GM21529 (cell line): ENCODE results near the gene THEM4.
"Not testable (repeated sequence)": the region's sequence is repeated elsewhere in the genome, so short reads cannot be mapped to it uniquely, and the experiment has no call there.

Experiments used
- ATAC-seq: cut with Tn5 transposase; IDR thresholded peaks from one replicate; pipeline ENCODE4 v1.9.1; 2021; ENCODE audit not compliant: unreplicated experiment

The THEM4 gene

DNA sequence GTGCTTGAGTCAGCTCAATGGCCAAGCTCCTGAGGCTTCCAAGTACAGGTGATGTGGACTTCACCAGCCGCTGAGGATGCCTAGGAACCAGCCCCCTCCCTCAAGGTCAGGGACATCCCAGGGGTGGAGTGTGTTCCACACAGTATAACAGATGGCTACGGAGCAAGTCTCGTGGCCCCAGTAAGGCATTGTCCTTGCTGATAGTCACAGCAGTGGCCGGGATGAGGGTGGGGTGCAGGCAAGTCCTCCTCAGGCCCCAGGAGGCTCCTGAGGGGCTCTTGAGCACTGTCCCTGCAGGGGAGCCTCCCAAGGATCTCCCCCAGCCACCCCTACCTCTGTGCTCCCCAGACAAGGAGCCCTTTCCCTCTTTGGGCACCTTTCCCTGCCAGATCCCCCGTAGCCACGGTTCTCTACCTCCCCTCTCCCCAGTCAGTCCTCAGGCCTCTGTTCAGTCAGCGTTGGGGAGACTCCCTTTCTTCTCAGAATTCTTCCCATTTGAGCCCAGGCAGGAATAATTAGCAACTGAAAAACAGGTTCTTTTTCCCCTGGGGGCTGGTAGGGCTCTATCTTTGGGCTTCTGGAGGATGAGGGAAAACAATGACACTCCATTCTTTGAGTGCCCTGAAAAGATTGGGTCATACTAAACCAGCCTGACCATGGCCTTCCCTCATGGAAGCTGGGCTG is 48.7 kb downstream of the THEM4 start:
- ATAC-seq: no peak

DNA sequence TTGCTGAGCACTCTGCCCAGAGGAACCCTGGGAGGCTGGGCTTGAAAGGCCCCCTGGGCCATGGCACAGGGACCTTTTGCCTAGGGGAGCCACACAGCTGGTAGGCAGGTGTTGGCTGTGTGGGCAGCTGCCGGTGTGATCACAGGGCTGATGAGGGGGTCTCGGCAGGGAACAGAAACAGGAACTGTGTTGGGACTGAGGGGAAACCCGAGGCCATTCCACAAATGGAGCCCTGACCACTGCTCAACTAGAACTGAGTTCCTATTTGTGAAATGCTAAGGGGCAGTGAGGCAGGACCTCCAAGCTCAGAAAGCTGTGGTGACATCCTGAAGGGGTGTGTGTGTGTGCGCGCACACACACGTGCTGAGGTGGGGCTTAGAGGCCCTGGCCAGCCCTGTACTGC is 49.4 kb downstream of the THEM4 start:
- ATAC-seq: no peak

- no peak for ATAC-seq
These were observed 50.2 kb downstream of the THEM4 start for GRCh38 chr1:151858886-151859665.

DNA sequence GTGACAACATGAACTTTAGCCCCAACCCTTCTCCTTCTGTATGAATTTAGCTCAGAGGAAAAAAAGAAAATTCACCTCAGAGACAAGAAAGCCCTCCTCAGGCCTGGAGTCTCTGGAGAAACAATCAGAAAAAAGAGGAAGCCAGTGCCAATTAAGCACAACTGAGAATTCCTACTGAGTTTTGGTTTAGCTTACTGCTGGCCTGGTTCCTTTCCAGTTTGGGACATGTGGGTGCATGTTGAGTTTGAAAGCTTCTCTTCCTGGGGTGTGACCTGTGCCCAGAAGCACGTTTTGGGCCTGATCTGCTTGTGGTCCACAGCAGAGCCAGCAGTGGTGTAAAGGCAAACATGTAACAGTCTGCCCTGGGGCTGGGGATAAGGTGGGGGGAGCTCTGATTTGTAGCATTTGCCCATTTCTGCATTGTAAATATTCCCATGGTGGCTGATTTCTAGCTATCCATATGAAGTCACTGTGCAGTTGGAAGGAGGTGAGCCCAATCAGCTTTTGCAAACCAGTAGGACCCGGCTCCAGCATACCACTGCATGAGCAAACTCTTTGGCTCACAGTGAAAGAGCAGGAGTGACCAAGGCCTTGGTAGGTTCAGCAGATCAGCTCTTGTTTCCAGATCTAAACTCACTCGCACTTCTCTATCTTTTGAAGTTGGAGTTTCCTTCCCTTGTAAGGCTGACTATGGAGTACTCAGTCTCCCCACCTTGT is 51.1 kb downstream of the THEM4 start:
- no peak for ATAC-seq

DNA sequence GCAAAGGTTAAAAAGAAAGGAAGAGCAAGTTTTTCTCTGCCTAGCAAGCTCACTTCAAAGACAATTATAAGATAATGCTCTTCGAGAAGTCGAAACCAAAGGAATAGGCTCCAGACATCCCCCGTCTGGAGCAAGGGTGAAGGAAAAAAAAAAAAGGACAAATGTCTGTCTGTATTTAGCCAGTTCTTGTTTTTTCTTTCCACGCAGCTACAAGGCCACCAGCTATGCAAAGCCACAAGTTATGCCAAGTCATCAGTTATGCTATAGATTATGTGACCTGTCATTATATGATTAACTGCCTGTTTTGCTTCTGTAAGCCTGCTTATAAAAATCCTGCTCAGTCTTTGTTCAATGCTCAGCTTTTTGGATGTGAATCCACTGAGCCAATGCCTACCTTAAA is 53.4 kb downstream of the THEM4 start:
- no peak for ATAC-seq

DNA sequence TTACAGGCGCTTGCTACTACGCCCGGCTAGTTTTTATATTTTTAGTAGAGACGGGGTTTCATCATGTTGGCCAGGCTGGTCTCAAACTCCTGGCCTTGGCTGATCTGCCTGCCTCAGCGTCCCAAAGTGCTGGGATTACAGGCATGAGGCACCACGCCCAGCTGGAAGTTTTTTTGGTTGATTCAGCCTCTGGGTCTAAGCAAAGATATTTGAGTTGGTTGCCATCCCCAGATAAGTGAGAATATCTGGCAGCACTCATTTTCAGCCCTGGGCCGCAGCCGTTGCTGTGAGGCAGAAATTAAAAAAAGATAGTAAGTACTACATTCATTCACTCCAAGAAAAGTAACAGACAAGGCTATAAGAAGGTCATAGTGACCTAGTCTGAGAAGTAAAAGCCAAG is 53.8 kb downstream of the THEM4 start:
- not testable (repeated sequence) for ATAC-seq

GRCh38 chr1:151854658-151855057 is 54.7 kb downstream of the THEM4 start:
- no peak for ATAC-seq

GRCh38 chr1:151853411-151853943 is 55.8 kb downstream of the THEM4 start, which contains the start of gene THEM5:
Gene THEM5, minus strand, starts transcription at chr1:151853712. Its CDS starts 147 bp downstream, at chr1:151853565.
- ATAC-seq: no peak

GRCh38 chr1:151852733-151853132 is 56.6 kb downstream of the THEM4 start:
- no peak for ATAC-seq

- ATAC-seq: no peak
These were observed 57.4 kb downstream of the THEM4 start for GRCh38 chr1:151851886-151852285.

DNA sequence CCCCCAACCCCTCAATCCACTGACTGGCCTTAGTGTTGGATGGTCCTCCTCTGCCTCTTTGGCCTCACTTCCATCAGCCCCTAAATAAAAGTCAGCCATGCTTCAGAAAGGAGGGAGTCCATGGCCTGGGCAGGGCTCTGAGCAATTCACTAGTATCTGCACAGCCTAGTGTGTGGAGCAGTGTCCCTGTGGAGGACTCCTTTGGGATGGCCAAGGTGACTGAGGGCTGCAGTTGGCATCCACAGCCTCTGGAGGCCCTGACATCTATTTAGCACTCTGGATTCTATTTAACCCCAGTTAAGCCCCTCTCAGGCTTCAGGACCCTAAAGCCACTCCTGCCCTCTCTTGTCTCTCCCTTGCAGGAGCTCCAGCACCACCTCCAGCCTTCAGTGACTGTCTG is 59.4 kb downstream of the THEM4 start:
- no peak for ATAC-seq

DNA sequence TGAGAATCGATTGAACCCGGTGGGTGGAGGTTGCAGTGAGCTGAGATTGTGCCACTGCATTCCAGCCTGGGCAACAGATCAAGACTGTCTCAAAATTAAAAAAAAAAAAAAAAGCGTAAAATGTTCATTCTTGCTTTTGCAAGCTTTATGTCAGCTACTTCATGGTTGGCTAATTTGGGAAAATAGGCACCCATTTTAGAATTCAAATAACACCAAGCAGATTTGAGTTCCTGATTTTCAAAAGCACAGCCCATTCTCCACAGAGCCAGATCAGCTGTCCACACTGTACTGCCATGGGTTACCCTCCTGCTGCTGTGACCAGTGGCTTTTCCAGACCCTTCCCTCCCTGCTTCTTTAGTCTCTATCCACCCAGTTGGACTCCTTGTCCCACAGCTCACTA is 60.2 kb downstream of the THEM4 start:
- no peak for ATAC-seq

DNA sequence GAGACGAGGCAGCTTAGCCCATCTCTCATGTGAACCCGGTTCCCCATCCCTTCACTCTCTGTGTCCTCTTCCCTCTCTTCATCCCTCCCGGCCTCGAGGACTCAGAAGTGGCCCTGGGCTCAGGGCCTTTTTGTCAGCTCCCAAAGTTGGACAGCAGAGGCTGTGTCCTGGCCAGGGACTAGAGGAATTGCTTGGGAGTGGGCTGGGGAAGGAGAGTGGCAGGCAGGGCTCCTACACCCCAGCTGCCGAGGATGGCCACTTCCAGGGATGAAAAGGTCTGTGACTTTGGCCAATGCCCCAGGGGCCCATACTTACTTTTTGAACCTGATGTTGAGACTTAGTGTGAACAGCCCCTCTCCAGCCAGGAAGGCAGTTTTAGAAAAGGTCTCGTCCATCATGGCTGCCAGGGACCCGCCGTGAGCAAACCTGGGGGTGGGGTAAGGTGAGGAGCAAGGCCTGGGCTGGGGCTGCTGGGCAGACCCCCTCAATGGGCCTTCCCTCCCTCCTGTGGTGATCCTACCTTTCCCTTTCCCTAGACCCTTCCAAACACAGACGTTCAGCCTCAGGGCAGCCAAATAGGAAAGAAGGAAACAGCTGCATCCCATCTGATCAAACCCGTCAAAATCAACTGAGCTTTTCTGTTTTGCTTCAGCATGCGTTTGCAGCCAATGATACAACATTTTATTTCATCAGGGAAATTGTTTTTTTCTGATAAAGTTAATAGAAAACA is 61.3 kb downstream of the THEM4 start:
- no peak for ATAC-seq

GRCh38 chr1:151846686-151847237 is 62.5 kb downstream of the THEM4 start:
- ATAC-seq: no peak

GRCh38 chr1:151846062-151846568 is 63.2 kb downstream of the THEM4 start:
- no peak for ATAC-seq

GRCh38 chr1:151843398-151843797 is 65.9 kb downstream of the THEM4 start:
- no peak for ATAC-seq

GRCh38 chr1:151841141-151841540 is 68.2 kb downstream of the THEM4 start:
- ATAC-seq: no peak

GRCh38 chr1:151840421-151840820 is 68.9 kb downstream of the THEM4 start:
- ATAC-seq: no peak

GRCh38 chr1:151839457-151840403 is 69.6 kb downstream of the THEM4 start, which contains the start of gene C2CD4D:
Gene C2CD4D, minus strand, starts transcription at chr1:151839820. Its CDS starts 831 bp downstream, at chr1:151838989.
- ATAC-seq: no peak
